IMR-90 (cell line): ENCODE results near the gene IL22RA1. TPM values are rescaled to one million over a fixed set of nuclear protein-coding genes. Genes with fewer than 3 reads are reported as not detected.

Source experiments
- ATAC-seq: fragments of 200-7000 bp; cut with Tn5 transposase; 2 replicates; pipeline ENCODE4 v1.9.1; 2020; ENCODE audit warnings: low read depth, mild to moderate bottlenecking, moderate library complexity
- BruUV-seq: library from RNA; stranded (reverse); fragments of 400-500 nt; replicated peaks from 2 replicates; lab custom pipeline; 2021; lab: Mats Ljungman, UMichigan
- CTCF ChIA-PET: fragments of 300-600 bp; formaldehyde crosslinking; extraction: SDS; loops from one replicate; lab custom pipeline; 2021; ENCODE audit warnings: antibody characterized with exemption; lab: Yijun Ruan, JAX
- POLR2A ChIA-PET: fragments of 300-600 bp; sonication (Branson Sonifier 250); formaldehyde crosslinking; loops from one replicate; lab custom pipeline; 2022; ENCODE audit warnings: antibody characterized with exemption; ENCODE audit not compliant: unreplicated experiment; lab: Charles Lee
- DNase-seq: peaks from one replicate; pipeline ENCODE4 v3.0.0; 2013
- H2AFZ ChIP-seq: replicated peaks from 2 replicates; pipeline ENCODE3; 2013; ENCODE audit warnings: low read length, mild to moderate bottlenecking; ENCODE audit not compliant: poor library complexity
- H2AK5ac ChIP-seq: 2 replicates; pipeline ENCODE4 v1.6.1; 2013; ENCODE audit warnings: low read depth, low read length, inconsistent platforms
- H2AK9ac ChIP-seq: replicated peaks from 2 replicates; pipeline ENCODE3; 2013; ENCODE audit warnings: mild to moderate bottlenecking, low read depth, low read length, moderate library complexity; ENCODE audit not compliant: poor library complexity
- H2BK120ac ChIP-seq: 2 replicates; pipeline ENCODE4 v1.6.1; 2013; ENCODE audit warnings: low read depth, low read length, inconsistent platforms
- H2BK15ac ChIP-seq: 3 replicates; pipeline ENCODE4 v1.6.1; 2013; ENCODE audit warnings: low read depth, low read length, inconsistent platforms
- H2BK20ac ChIP-seq: 2 replicates; pipeline ENCODE4 v1.6.1; 2013; ENCODE audit warnings: low read depth, mild to moderate bottlenecking, inconsistent platforms, low read length, moderate library complexity
- H2BK5ac ChIP-seq: 2 replicates; pipeline ENCODE4 v1.6.1; 2013; ENCODE audit warnings: mild to moderate bottlenecking, low read depth, low read length, inconsistent platforms; ENCODE audit not compliant: poor library complexity, severe bottlenecking
- H3K14ac ChIP-seq: replicated peaks from 2 replicates; pipeline ENCODE4 v1.6.1; 2013; ENCODE audit warnings: low read depth, low read length, inconsistent platforms
- H3K18ac ChIP-seq: 2 replicates; pipeline ENCODE4 v1.6.1; 2013; ENCODE audit warnings: low read depth, low read length, control low read depth
- H3K23ac ChIP-seq: 2 replicates; pipeline ENCODE4 v1.6.1; 2013; ENCODE audit warnings: low read depth, low read length, inconsistent platforms
- H3K27ac ChIP-seq: 2 replicates; pipeline ENCODE4 v1.5.1; 2013; ENCODE audit warnings: mild to moderate bottlenecking, control low read depth, low read length; ENCODE audit not compliant: insufficient read depth
- H3K27me3 ChIP-seq: 2 replicates; pipeline ENCODE4 v1.6.1; 2013; ENCODE audit warnings: low read length; ENCODE audit not compliant: control insufficient read depth, insufficient read depth
- H3K36me3 ChIP-seq: 2 replicates; pipeline ENCODE4 v1.6.1; 2013; ENCODE audit warnings: low read length, mixed read lengths; ENCODE audit not compliant: control insufficient read depth, insufficient read depth
- H3K4ac ChIP-seq: 2 replicates; pipeline ENCODE4 v1.6.1; 2013; ENCODE audit warnings: low read depth, low read length, inconsistent platforms
- H3K4me1 ChIP-seq: 2 replicates; pipeline ENCODE4 v1.6.1; 2013; ENCODE audit warnings: low read length, mixed read lengths; ENCODE audit not compliant: control insufficient read depth, insufficient read depth
- H3K4me2 ChIP-seq: 2 replicates; pipeline ENCODE4 v1.6.1; 2013; ENCODE audit warnings: low read depth, mild to moderate bottlenecking, control low read depth, low read length, moderate library complexity
- H3K4me3 ChIP-seq: 2 replicates; pipeline ENCODE4 v1.5.1; 2013; ENCODE audit warnings: low read depth, mild to moderate bottlenecking, control low read depth, low read length, moderate library complexity; ENCODE audit not compliant: insufficient read depth
- H3K56ac ChIP-seq: 2 replicates; pipeline ENCODE4 v1.6.1; 2013; ENCODE audit warnings: low read length, inconsistent platforms; ENCODE audit not compliant: insufficient read depth; ENCODE audit errors: extremely low read depth
- H3K79me1 ChIP-seq, 2 experiments: 2 replicates each; pipeline ENCODE4 v1.6.1; 2013; ENCODE audit warnings: low read length in 2 of 2, inconsistent platforms in 1 of 2, low read depth in 1 of 2
- H3K9ac ChIP-seq: 2 replicates; pipeline ENCODE4 v1.6.1; 2013; ENCODE audit warnings: low read depth, low read length, control low read depth
- H3K9me1 ChIP-seq: 2 replicates; pipeline ENCODE4 v1.6.1; 2013; ENCODE audit warnings: low read length, inconsistent platforms; ENCODE audit not compliant: insufficient read depth
- H3K9me3 ChIP-seq: 2 replicates; pipeline ENCODE4 v1.6.1; 2013; ENCODE audit warnings: low read length; ENCODE audit not compliant: control insufficient read depth, insufficient read depth
- H4K20me1 ChIP-seq: 2 replicates; pipeline ENCODE4 v1.6.1; 2013; ENCODE audit warnings: low read length, inconsistent platforms; ENCODE audit not compliant: insufficient read depth
- H4K5ac ChIP-seq: 2 replicates; pipeline ENCODE4 v1.6.1; 2013; ENCODE audit warnings: mild to moderate bottlenecking, low read depth, low read length, control low read depth
- H4K8ac ChIP-seq, 2 experiments: 2 replicates each; pipeline ENCODE4 v1.6.1; 2013; ENCODE audit warnings: low read depth in 2 of 2, low read length in 2 of 2, control low read depth in 1 of 2, inconsistent platforms in 1 of 2
- H4K91ac ChIP-seq: 2 replicates; pipeline ENCODE4 v1.6.1; 2013; ENCODE audit warnings: low read depth, low read length, inconsistent platforms; ENCODE audit not compliant: insufficient read depth
- BHLHE40 ChIP-seq: fragments of 150-350 bp; IDR thresholded peaks from 2 replicates; pipeline ENCODE4 v1.6.1; 2016; ENCODE audit warnings: mild to moderate bottlenecking, low read depth, low read length
- RAD21 ChIP-seq: IDR thresholded peaks from 2 replicates; pipeline ENCODE4 v1.6.1; 2012; ENCODE audit warnings: low read length, improper control_type of control experiment
- WGBS, 2 experiments: methylation state at CpG; one replicate each; pipeline versions ENCODE4 v1.1.5 to v1.1.7; 2013; ENCODE audit warnings: missing lambda C conversion rate in 2 of 2; ENCODE audit not compliant: insufficient read length in 1 of 2; ENCODE audit errors: extremely low coverage in 2 of 2; 5-methylcytosine and 5-hydroxymethylcytosine counted together
- dilution Hi-C: fragments of 300-500 bp; cut with HindIII; formaldehyde crosslinking; loops from one replicate; pipeline ENCODE4 v1.14.3; 2018; ENCODE audit warnings: low sequenced_read_pairs; ENCODE audit not compliant: unreplicated experiment
- in situ Hi-C: fragments of 300-500 bp; cut with MboI; formaldehyde crosslinking; loops from 3 replicates; pipeline ENCODE4 v1.14.3; 2019; ENCODE audit warnings: low sequenced_read_pairs, inconsistent platforms, mixed read lengths
- intact Hi-C: fragments of 100-400 bp; cut with micrococcal nuclease; formaldehyde crosslinking; loops from 2 replicates; pipeline ENCODE4 v1.10.0; 2022
- polyA plus RNA-seq, 3 experiments: library from polyadenylated mRNA; depleted of rRNA; stranded (reverse); fragments of >200 nt; gene quantifications; 2 replicates each; pipeline ENCODE4 v1.2.3, GENCODE V29; 2012; ENCODE audit warnings: low replicate concordance in 1 of 3
- total RNA-seq: library from RNA; depleted of rRNA; stranded (reverse); fragments of >200 nt; gene quantifications from 2 replicates; pipeline ENCODE4 v1.2.3, GENCODE V29; 2012

IL22RA1 gene
- total and polyA plus RNA-seq, 2 of the 4 experiments (the other 2 are of a cell fraction) = not detected

DNA sequence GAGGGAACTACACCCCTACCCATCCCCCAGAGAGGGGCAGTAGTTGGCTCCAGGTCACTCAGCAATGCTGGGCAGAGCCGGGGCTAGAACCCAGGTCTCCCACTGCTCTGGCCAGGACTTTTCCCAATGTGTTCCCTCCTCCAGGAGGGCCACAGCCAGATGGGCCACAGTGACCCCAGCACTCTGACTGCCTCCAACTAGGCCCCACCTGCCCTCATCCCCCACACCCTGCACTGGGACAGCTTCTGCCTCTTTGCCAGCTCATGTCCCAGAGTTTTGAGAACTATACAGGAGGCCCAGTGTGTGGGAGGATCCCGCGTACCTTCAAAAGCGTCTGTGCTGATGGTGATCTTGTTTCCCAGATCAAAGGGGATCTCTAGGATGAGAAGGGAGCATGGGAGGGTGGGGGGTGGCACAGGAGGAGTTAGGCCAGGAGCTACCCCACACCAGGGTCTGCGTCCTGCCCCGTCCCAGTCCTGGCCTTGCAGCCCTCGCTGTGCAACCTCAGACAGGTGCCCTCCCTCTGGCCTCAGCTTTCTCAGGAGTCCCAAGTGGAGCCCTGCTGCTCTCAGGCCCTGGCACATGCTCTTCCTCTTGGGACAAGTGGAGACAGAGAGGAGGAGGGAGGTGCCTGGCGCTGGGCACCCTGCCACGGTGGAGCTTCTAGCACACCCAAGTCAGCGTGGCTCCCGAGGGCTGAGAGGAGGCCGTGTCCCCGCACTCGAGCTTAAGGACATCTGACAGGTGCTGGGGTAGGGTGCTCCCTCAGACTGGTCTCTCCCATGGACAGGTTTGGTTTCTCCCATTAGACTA is 53.0 kb downstream of the IL22RA1 start:
- no peak overlapping the region for H3K4me3 ChIP-seq
- H3K9me3 ChIP-seq = no peaks in the 10 kb centered on the region
- H2AK5ac ChIP-seq = no peak overlapping the region
- H2BK20ac ChIP-seq = no peak overlapping the region
- H3K56ac ChIP-seq = no peak overlapping the region
- no peak overlapping the region for H3K4me2 ChIP-seq
- H4K20me1 ChIP-seq = no peaks in the 10 kb centered on the region; the same call in 1 of the 2 replicates
- CTCF ChIA-PET = no interaction called here
- no peak overlapping the region for H2AK9ac ChIP-seq
- TF ChIP-seq BHLHE40 = no peak
- TF ChIP-seq RAD21 = no peak
- no peak overlapping the region for H3K18ac ChIP-seq
- H3K27me3 ChIP-seq = peaks cover 66% of the 10 kb centered on the region
- H4K5ac ChIP-seq = no peak overlapping the region
- no peak overlapping the region for H4K8ac ChIP-seq
- H2BK5ac ChIP-seq = no peak overlapping the region
- intact Hi-C loops = loop anchor here (10.0 kb wide), 1 partner anchor 45 kb away; no protein-coding TSS in a partner anchor
- H2AFZ ChIP-seq = no peak overlapping the region
- H3K4ac ChIP-seq = no peak overlapping the region
- BruUV-seq = no TSS peak
- H2BK15ac ChIP-seq = no peak overlapping the region
- no peak for DNase-seq
- no peak overlapping the region for H3K23ac ChIP-seq
- dilution Hi-C loops = no loop called here
- in situ Hi-C loops = no loop called here
- WGBS, 2 experiments = 56% methylated on average over 5 of the region's 14 CpGs; no CpG with 5 or more reads in 1 of the 2 experiments
- POLR2A ChIA-PET = no interaction called here
- no peaks in the 10 kb centered on the region for H3K36me3 ChIP-seq
- no peak overlapping the region for H3K14ac ChIP-seq
- H3K9me1 ChIP-seq = peaks cover 3% of the 10 kb centered on the region; the same call in 1 of the 2 replicates
- H4K91ac ChIP-seq = no peak overlapping the region
- no peak overlapping the region for H3K27ac ChIP-seq
- no peaks in the 10 kb centered on the region for H3K79me1 ChIP-seq
- no peak overlapping the region for H2BK120ac ChIP-seq
- ATAC-seq = no peak
- no peak overlapping the region for H3K9ac ChIP-seq
- no peaks in the 10 kb centered on the region for H3K4me1 ChIP-seq
